ENCODE data around the gene RASSF3.

The RASSF3 gene

GRCh38 chr12:64656429-64656828 lies 46.1 kb downstream of the RASSF3 start:
- no peak for DNase-seq (ENCODE audit: extremely low read depth, low read depth)
- TF ChIP-seq CTCF (IDR thresholded peaks at IDR 0.05; ENCODE audit: low read depth, low read length, missing control alignments): no peak
- no peak overlapping the region for H3K4me3 ChIP-seq (replicated peaks; ENCODE audit: low read depth, low read length)

GRCh38 chr12:64658892-64659481 lies 48.7 kb downstream of the RASSF3 start:
- DNase-seq (ENCODE audit: extremely low read depth, low read depth): no peak
- TF ChIP-seq CTCF (IDR thresholded peaks at IDR 0.05; ENCODE audit: low read depth, low read length, missing control alignments): no peak
- H3K4me3 ChIP-seq (replicated peaks; ENCODE audit: low read depth, low read length): no peak overlapping the region

- no peak for DNase-seq (ENCODE audit: extremely low read depth, low read depth)
- no peak overlapping the region for H3K4me3 ChIP-seq (replicated peaks; ENCODE audit: low read depth, low read length)
- TF ChIP-seq CTCF (IDR thresholded peaks at IDR 0.05; ENCODE audit: low read depth, low read length, missing control alignments): no peak
Measured at GRCh38 chr12:64660237-64661018, 50.1 kb downstream of the RASSF3 start.

GRCh38 chr12:64663015-64663414 lies 52.7 kb downstream of the RASSF3 start:
- no peak for DNase-seq (ENCODE audit: extremely low read depth, low read depth)
- no peak overlapping the region for H3K4me3 ChIP-seq (replicated peaks; ENCODE audit: low read depth, low read length)
- no peak for TF ChIP-seq CTCF (IDR thresholded peaks at IDR 0.05; ENCODE audit: low read depth, low read length, missing control alignments)

GRCh38 chr12:64665514-64665913 lies 55.2 kb downstream of the RASSF3 start:
- TF ChIP-seq CTCF (IDR thresholded peaks at IDR 0.05; ENCODE audit: low read depth, low read length, missing control alignments): no peak
- no peak overlapping the region for H3K4me3 ChIP-seq (replicated peaks; ENCODE audit: low read depth, low read length)
- no peak for DNase-seq (ENCODE audit: extremely low read depth, low read depth)

- no peak for DNase-seq (ENCODE audit: extremely low read depth, low read depth)
- no peak for TF ChIP-seq CTCF (IDR thresholded peaks at IDR 0.05; ENCODE audit: low read depth, low read length, missing control alignments)
- no peak overlapping the region for H3K4me3 ChIP-seq (replicated peaks; ENCODE audit: low read depth, low read length)
Measured at GRCh38 chr12:64666054-64666914, 56.0 kb downstream of the RASSF3 start.
